ENCODE measurements around the gene ELAVL2. TPM values are rescaled to one million over a fixed set of nuclear protein-coding genes. Genes with fewer than 3 reads are reported as not detected.

The ELAVL2 gene
- total RNA-seq (not detected), polyA plus RNA-seq (not detected), total RNA-seq (not detected)

DNA sequence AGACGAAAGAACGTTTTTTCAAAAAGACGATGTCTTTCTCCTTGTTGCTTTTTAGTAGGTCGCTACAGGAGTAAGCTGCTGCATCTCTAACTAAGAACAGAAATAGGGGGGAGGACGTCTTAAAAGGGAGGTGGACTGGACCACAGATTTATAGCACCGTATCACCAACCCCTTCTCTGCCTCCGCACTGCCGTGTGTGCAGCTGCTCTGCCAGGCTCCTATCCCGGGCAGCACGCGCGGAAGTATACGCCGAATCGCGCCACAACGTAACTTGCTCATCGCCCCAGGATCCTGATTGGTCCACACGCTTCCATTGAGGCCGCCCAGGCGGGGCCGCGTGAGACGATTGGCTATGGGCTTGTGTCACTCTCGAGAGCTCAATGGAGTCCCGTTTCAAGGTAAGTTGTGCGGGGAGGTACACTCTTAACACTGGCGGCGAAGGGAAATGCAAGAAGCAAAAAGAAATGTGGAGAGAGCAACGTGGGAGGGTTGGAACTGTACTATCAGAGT lies at the start of gene ELAVL2:
Gene ELAVL2 (minus strand): TSS at position 121 of the 510 bp plus-strand sequence. CDS start 64,006 bp downstream, outside the sequence.
- Histone ChIP-seq H3K36me3 (ENCODE audit: control insufficient read depth in 2 of 3, insufficient read depth in 3 of 3, low read length in 3 of 3) (no peaks in the 10 kb centered on the region), H3K4me1 (ENCODE audit: control insufficient read depth in 2 of 2, insufficient read depth in 2 of 2, low read length in 2 of 2) (no peaks in the 10 kb centered on the region), H3K4me3 (ENCODE audit: low read length) (peak within 1 kb of the TSS; percentile 27), H3K9me3 (ENCODE audit: control insufficient read depth in 2 of 3, low read length in 3 of 3) (peaks cover 0 to 15% (median 0%) of the 10 kb centered on the region in 3 experiments), H3K27me3 (ENCODE audit: control insufficient read depth in 2 of 2, insufficient read depth in 2 of 2, low read length in 2 of 2) (no peaks in the 10 kb centered on the region), H3K27ac (ENCODE audit: low read depth, low read length) (no peak within 1 kb of the TSS)
- ATAC-seq, result peak; percentile 37
- intact Hi-C loops (cut with micrococcal nuclease), result no loop called here
- Mint-ChIP-seq H3K4me3 (no peak within 1 kb of the TSS), H3K9me3 (peaks cover 0 to 49% (median 11%) of the 10 kb centered on the region in 11 donors), H3K36me3 (peaks cover 0 to 4% (median 0%) of the 10 kb centered on the region in 5 donors), H3K27me3 (peaks cover 25 to 35% (median 31%) of the 10 kb centered on the region in 5 donors), H3K27ac (no peak within 1 kb of the TSS), H3K4me1 (peaks cover 0 to 5% (median 0%) of the 10 kb centered on the region in 7 donors)
- DNase-seq, result peak in 7 of 9 donors; percentile 4 to 51 (median 41)
- ChIA-PET POLR2A (no interaction called here), CTCF (no interaction called here)

DNA sequence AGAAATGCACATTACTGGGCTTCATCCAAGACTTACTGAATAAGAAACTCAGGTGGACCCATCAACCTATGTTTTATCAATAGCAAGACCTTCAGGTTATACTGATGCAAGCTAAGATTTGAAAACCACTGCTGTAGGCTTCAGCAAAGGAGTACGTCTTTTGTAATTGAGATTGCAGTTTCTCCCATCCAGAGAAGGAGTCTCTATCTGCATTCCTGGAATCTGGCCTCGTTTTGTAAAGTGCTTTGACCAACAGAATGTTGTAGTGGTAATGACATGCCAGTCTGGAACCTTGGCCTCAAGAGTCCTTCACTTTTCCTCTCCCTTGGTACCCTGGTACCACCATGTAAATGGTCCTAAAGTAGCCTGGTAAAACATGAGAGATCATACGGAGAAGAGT lies 32.2 kb upstream of the ELAVL2 start:
- H3K36me3 Mint-ChIP-seq, result no peaks in the 10 kb centered on the region
- ATAC-seq (no peak), DNase-seq (no peak)
- no peaks in the 10 kb centered on the region for H3K4me1 Mint-ChIP-seq
- Histone ChIP-seq H3K27me3 (ENCODE audit: control insufficient read depth in 2 of 2, insufficient read depth in 2 of 2, low read length in 2 of 2) (no peaks in the 10 kb centered on the region), H3K4me1 (ENCODE audit: control insufficient read depth in 2 of 2, insufficient read depth in 2 of 2, low read length in 2 of 2) (no peaks in the 10 kb centered on the region), H3K27ac (ENCODE audit: low read depth, low read length) (no peak overlapping the region), H3K36me3 (ENCODE audit: control insufficient read depth in 2 of 3, insufficient read depth in 3 of 3, low read length in 3 of 3) (no peaks in the 10 kb centered on the region), H3K4me3 (ENCODE audit: low read length) (no peak overlapping the region), H3K9me3 (ENCODE audit: control insufficient read depth in 2 of 3, low read length in 3 of 3) (no peaks in the 10 kb centered on the region)
- no peak overlapping the region for H3K27ac Mint-ChIP-seq
- ChIA-PET POLR2A (no interaction called here), CTCF (no interaction called here)
- intact Hi-C loops (cut with micrococcal nuclease), result no loop called here
- peaks cover 0 to 6% (median 0%) of the 10 kb centered on the region in 5 donors for H3K27me3 Mint-ChIP-seq
- H3K4me3 Mint-ChIP-seq, result no peak overlapping the region
- H3K9me3 Mint-ChIP-seq, result peaks cover 0 to 26% (median 15%) of the 10 kb centered on the region in 11 donors

DNA sequence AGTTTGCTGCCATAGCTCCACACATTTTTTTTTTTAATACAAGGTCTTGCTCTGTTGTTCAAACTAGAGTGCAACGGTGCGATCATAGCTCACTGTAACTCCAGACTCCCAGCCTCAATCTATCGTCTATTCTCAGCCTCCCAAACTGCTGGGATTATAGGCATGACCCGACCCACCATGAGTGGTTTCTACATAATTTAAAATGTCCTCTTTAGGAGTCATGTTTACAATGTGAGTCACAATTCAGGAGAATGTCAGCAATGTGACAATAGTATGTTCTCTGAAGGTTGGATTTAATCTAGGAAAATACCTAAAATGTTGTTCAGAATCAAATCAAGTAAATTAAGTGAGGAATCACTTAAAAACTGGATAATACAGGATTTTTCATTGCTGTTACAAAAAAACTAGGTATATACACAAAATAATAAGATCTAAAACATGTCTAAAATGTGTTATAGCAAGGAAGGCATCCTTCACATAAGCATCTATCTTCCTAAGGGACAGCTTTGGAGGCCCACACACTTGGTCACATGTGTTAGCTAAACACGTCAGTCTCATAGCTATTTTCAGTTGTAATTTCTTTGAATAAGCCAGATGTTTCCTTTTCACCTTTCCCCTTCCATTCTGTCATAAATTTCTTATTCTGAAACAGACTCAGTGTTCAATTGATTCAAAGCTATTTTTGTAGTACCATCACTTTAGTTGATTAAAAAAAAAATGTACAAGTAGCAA lies 30.0 kb upstream of the ELAVL2 start:
- DNase-seq (no peak), ATAC-seq (no peak)
- no peaks in the 10 kb centered on the region for H3K27me3 ChIP-seq (ENCODE audit: control insufficient read depth in 2 of 2, insufficient read depth in 2 of 2, low read length in 2 of 2)
- no peak overlapping the region for H3K4me3 ChIP-seq (ENCODE audit: low read length)
- no peak overlapping the region for H3K27ac ChIP-seq (ENCODE audit: low read depth, low read length)
- Mint-ChIP-seq H3K4me3 (no peak overlapping the region), H3K9me3 (peaks cover 0 to 22% (median 11%) of the 10 kb centered on the region in 11 donors), H3K27ac (no peak overlapping the region), H3K4me1 (peaks cover 0 to 6% (median 4%) of the 10 kb centered on the region in 7 donors), H3K36me3 (peaks cover 0 to 5% (median 0%) of the 10 kb centered on the region in 5 donors), H3K27me3 (peaks cover 3 to 17% (median 9%) of the 10 kb centered on the region in 5 donors)
- ChIA-PET POLR2A (no interaction called here), CTCF (no interaction called here)
- H3K9me3 ChIP-seq (ENCODE audit: control insufficient read depth in 2 of 3, low read length in 3 of 3), result no peaks in the 10 kb centered on the region
- no peaks in the 10 kb centered on the region for H3K36me3 ChIP-seq (ENCODE audit: control insufficient read depth in 2 of 3, insufficient read depth in 3 of 3, low read length in 3 of 3)
- no peaks in the 10 kb centered on the region for H3K4me1 ChIP-seq (ENCODE audit: control insufficient read depth in 2 of 2, insufficient read depth in 2 of 2, low read length in 2 of 2)
- intact Hi-C loops (cut with micrococcal nuclease), result no loop called here

DNA sequence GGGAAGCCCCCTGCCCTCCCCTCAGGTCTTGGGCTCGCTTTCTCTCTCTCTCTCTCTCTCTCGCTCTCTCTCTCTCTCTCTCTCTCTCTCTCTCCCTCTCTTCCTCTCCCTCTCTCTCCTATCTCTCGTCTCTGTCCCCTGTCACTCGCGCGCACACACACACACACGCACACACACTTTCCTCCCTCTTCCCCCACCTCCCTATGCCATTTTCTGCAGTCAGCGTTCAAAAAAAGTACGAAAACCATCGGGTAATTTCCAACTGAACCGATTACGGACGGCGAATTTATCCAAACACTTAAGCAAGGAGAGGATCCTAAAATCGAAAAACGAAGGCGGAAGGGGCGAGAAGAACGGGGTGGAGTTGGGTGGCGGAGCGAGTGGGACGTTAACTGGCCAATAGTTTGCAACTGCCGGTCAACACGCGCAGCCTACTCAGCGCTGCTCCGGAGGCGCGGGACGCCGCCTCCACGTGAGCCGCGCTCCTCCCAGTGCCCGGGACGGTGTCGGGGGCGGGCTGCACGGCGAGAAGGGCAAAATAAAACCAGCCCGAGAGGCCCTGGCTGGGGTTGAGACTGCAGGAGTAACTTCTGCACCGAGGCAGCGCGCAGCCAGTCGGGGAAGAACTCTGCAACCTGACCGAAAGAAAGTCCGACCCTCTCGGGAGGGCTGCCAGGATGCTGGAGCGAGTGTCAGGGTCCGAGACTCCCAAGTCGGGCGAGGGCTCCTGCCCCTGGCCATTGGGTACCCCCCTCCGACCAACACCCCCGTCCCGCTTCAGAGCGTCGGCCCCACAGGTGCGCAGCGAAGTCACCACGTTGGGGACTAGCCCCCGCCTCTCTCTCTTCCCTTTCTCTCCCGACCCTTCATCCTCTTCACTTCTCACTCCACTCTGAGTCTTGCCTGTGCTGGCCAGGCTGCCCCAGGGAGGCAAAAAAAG lies 24.9 kb upstream of the ELAVL2 start:
- Mint-ChIP-seq H3K9me3 (peaks cover 0 to 20% (median 9%) of the 10 kb centered on the region in 11 donors), H3K36me3 (peaks cover 0 to 5% (median 0%) of the 10 kb centered on the region in 5 donors), H3K27me3 (peaks cover 22 to 36% (median 23%) of the 10 kb centered on the region in 5 donors), H3K4me3 (peak overlapping the region in 4 of 10 donors; percentile 0 to 56 (median 26)), H3K27ac (peak overlapping the region in 1 of 9 donors; percentile 69), H3K4me1 (peaks cover 0 to 18% (median 5%) of the 10 kb centered on the region in 7 donors)
- DNase-seq, result no peak
- no peak for ATAC-seq
- POLR2A ChIA-PET, result no interaction called here
- Histone ChIP-seq H3K4me3 (ENCODE audit: low read length) (no peak overlapping the region), H3K27me3 (ENCODE audit: control insufficient read depth in 2 of 2, insufficient read depth in 2 of 2, low read length in 2 of 2) (no peaks in the 10 kb centered on the region), H3K9me3 (ENCODE audit: control insufficient read depth in 2 of 3, low read length in 3 of 3) (no peaks in the 10 kb centered on the region), H3K27ac (ENCODE audit: low read depth, low read length) (no peak overlapping the region), H3K36me3 (ENCODE audit: control insufficient read depth in 2 of 3, insufficient read depth in 3 of 3, low read length in 3 of 3) (no peaks in the 10 kb centered on the region), H3K4me1 (ENCODE audit: control insufficient read depth in 2 of 2, insufficient read depth in 2 of 2, low read length in 2 of 2) (no peaks in the 10 kb centered on the region)
- intact Hi-C loops (cut with micrococcal nuclease), result no loop called here
- CTCF ChIA-PET, result no interaction called here

DNA sequence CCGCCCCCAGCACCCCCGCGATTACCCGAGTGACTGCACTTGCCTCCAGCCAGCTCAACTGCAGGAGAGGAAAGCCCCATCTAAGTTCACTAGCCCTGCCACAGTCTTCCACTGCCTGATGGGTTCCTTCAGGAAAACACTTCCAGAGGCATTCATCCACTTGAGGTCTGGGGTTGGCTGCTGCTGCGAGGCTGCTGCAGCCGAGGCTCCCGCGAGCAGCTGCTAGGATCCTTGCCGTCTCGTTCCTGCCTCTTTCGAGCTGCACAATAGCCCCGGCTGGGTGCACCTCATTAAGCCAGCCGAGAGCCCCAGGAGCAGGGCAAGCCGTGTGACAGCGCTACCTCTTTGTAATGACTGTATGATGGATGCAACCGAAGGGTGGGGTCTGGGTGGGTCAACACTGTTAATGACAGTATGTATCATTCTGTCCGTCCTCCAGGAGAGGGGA lies 24.2 kb upstream of the ELAVL2 start:
- no peak overlapping the region for H3K27ac ChIP-seq (ENCODE audit: low read depth, low read length)
- ChIA-PET CTCF (no interaction called here), POLR2A (no interaction called here)
- no peak overlapping the region for H3K27ac Mint-ChIP-seq
- no peaks in the 10 kb centered on the region for H3K36me3 ChIP-seq (ENCODE audit: control insufficient read depth in 2 of 3, insufficient read depth in 3 of 3, low read length in 3 of 3)
- H3K4me1 ChIP-seq (ENCODE audit: control insufficient read depth in 2 of 2, insufficient read depth in 2 of 2, low read length in 2 of 2), result no peaks in the 10 kb centered on the region
- no peaks in the 10 kb centered on the region for H3K9me3 ChIP-seq (ENCODE audit: control insufficient read depth in 2 of 3, low read length in 3 of 3)
- peak overlapping the region in 2 of 10 donors; percentile 12 to 37 for H3K4me3 Mint-ChIP-seq
- H3K27me3 ChIP-seq (ENCODE audit: control insufficient read depth in 2 of 2, insufficient read depth in 2 of 2, low read length in 2 of 2), result no peaks in the 10 kb centered on the region
- DNase-seq (no peak), ATAC-seq (no peak)
- peaks cover 0 to 5% (median 0%) of the 10 kb centered on the region in 5 donors for H3K36me3 Mint-ChIP-seq
- peaks cover 0 to 18% (median 5%) of the 10 kb centered on the region in 7 donors for H3K4me1 Mint-ChIP-seq
- H3K9me3 Mint-ChIP-seq, result peaks cover 0 to 20% (median 8%) of the 10 kb centered on the region in 11 donors
- intact Hi-C loops (cut with micrococcal nuclease), result no loop called here
- H3K4me3 ChIP-seq (ENCODE audit: low read length), result no peak overlapping the region
- peaks cover 22 to 36% (median 23%) of the 10 kb centered on the region in 5 donors for H3K27me3 Mint-ChIP-seq

DNA sequence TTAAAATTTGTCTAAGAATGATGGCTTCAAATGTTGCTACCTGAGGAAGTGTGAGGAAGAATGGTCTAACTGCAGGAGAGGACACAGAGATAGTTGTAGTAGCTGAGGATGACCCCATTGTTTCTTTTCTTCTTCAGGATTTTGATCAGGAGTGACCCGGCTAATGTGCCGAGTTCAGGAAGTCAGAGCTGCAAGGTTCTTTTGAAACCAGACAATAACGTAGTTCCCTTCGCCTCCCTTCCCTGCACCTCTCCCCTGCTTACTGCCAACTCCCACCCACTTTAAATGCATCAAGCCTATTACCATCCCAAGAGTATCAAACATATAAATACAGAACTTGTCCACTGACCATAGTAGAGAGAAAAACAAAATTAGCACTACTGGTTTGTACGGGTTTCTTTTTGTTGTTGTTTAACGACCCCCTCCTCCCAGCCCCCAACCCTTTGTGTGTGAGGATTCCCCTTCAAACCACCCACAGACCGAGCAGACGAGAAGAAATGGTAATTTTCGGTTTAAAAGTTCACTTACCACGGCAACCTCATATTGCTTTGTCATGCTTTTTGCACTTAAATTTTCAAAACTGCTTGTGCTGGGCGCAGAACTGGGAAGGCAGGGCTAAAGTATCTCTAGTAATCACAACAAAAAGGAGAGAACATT lies 23.5 kb upstream of the ELAVL2 start:
- no peak overlapping the region for H3K27ac Mint-ChIP-seq
- H3K9me3 Mint-ChIP-seq, result peaks cover 0 to 16% (median 5%) of the 10 kb centered on the region in 11 donors
- H3K4me3 Mint-ChIP-seq, result peak overlapping the region in 1 of 10 donors; percentile 37
- peaks cover 0 to 5% (median 0%) of the 10 kb centered on the region in 5 donors for H3K36me3 Mint-ChIP-seq
- peaks cover 0 to 18% (median 5%) of the 10 kb centered on the region in 7 donors for H3K4me1 Mint-ChIP-seq
- H3K4me1 ChIP-seq (ENCODE audit: control insufficient read depth in 2 of 2, insufficient read depth in 2 of 2, low read length in 2 of 2), result no peaks in the 10 kb centered on the region
- peaks cover 22 to 36% (median 23%) of the 10 kb centered on the region in 5 donors for H3K27me3 Mint-ChIP-seq
- no peaks in the 10 kb centered on the region for H3K9me3 ChIP-seq (ENCODE audit: control insufficient read depth in 2 of 3, low read length in 3 of 3)
- POLR2A ChIA-PET, result no interaction called here
- H3K4me3 ChIP-seq (ENCODE audit: low read length), result no peak overlapping the region
- no peaks in the 10 kb centered on the region for H3K27me3 ChIP-seq (ENCODE audit: control insufficient read depth in 2 of 2, insufficient read depth in 2 of 2, low read length in 2 of 2)
- H3K27ac ChIP-seq (ENCODE audit: low read depth, low read length), result no peak overlapping the region
- no peaks in the 10 kb centered on the region for H3K36me3 ChIP-seq (ENCODE audit: control insufficient read depth in 2 of 3, insufficient read depth in 3 of 3, low read length in 3 of 3)
- no peak for ATAC-seq
- CTCF ChIA-PET, result no interaction called here
- DNase-seq, result no peak
- intact Hi-C loops (cut with micrococcal nuclease), result no loop called here

Data from naive thymus-derived CD4-positive, alpha-beta T cell (primary cell).